ENCODE data around the gene PIGH.
A peak's percentile ranks its signal among the peaks of the same experiment; 100 is the strongest.

The PIGH gene

DNA sequence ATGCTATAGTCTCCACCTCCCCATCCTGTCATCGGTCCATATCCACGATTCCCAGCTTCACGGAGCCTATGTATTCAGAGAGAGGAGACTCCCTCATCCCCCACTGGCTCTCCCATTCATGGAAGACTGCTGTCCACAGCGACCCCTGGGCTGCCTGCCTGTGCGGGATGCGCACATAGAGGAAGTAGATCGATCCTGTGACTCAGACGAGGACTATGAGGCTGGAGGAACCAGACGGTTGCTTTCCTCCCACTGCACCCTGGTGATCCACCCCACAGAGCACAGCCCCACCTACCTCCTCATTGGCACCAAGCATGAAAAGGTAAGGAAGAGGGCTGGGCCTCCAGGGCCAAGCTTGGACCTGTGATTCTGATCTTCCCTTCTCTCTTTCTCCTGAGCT, 24.4 kb downstream of the PIGH start:
- DNase-seq (ENCODE audit: low read depth in 2 of 2) = no peak

DNA sequence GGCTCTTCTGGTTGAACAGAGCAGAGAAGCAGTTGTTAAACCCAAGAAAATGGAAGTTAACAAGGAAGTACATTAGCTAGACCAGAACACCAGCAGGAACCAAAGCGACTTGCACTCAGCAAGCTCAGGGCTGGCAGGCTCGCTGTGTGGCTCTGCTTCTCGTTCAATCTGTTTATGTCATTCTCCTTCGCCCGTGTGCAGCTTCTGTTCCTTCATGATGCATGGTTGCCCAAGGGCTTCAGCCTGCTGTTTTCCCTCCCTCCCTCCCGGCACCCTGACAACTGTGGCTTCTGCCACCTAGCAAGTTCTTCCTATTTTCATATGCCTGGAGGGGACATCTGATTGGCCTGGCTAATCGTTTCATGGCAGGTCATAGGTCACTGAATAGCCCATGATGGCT, 25.3 kb downstream of the PIGH start:
- DNase-seq (ENCODE audit: low read depth in 2 of 2) = no peak

DNA sequence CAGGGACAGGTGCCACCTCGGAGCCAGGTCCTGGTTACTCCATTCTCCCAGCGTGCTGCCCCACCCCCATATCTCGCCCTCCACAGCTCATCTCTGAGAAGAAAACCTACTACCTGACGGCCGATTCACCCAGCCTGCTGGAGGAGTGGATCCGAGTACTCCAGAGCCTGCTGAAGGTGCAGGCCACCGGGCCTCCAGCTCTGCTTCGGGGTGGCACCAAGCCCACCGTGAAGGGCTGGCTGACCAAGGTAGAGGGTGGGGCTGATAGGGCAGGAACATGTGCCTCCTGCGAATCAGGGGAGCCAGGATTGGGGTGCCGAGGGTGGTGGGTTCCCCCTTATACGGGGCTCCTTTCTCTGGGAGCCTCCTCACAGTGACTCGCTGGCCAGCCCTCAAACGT, 25.9 kb downstream of the PIGH start:
- DNase-seq (ENCODE audit: low read depth in 2 of 2) = no peak

DNA sequence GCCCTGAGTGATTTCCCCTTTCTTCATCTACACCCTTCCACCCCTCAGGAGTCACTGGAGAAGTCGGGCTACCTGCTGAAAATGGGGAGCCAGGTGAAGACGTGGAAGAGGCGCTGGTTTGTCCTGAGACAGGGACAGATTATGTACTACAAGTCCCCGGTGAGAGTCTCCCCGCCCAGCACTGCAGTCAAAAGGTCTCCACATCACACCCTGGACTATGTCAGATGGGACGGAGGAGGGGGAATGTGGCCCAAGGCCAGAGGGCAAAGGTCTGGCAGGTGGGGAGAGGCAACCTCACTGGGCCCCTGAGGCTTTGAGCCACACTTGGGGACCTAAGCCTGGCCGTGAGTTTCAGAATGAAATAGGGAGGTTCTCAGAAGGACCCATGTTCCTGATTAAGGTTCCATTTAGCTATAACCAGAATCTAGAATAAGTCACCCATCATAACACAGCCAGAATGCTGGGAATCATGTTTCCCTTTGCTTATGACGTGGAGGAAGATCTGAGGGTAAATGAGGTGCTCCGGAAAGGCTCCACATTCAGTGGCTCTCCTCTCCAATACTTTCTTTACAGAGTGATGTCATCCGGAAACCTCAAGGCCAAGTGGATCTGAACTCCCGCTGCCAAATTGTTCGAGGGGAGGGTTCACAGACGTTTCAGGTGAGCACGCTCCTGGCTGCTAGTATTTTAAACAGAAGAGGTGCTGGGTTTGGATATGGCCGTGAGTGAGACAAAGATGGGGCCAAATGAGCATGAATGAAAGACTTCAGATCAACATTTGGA, 26.6 kb downstream of the PIGH start:
- no peak for DNase-seq (ENCODE audit: low read depth in 2 of 2)

DNA sequence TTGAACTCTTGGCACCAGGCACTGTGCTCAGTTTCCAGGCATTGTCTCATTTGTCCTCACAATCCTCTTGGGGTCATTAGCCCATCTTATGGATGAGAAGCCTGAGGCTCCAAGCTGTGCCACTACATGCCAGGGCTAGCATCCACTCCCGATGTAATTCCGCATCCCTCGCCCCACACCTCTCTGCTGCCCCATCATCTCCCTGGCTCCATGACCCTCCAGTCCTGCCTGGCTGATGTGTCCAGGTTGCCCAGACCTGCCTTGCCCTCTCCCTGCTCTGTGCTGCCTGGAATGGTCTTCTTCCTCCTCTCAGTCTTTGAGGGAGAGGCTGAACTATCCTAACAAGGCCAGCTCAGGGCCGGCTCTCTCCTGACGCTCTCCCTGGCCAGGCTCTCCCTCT, 27.5 kb downstream of the PIGH start:
- DNase-seq (ENCODE audit: low read depth in 2 of 2) = no peak

DNA sequence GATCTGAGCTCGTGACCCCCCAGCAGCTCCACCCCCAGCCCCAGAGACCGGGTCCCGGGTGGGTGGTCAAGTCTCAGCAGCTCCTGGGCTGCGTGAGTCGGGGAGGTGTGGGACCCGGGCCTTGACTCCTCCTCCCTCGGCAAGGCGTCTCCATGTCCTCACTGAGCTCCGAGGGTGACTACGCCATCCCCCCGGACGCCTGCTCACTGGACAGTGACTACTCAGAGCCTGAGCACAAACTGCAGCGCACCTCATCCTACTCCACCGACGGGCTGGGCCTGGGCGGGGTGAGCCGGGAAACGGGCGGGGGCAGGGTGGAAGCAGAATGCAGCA, 28.1 kb downstream of the PIGH start:
- no peak for DNase-seq (ENCODE audit: low read depth in 2 of 2)

DNA sequence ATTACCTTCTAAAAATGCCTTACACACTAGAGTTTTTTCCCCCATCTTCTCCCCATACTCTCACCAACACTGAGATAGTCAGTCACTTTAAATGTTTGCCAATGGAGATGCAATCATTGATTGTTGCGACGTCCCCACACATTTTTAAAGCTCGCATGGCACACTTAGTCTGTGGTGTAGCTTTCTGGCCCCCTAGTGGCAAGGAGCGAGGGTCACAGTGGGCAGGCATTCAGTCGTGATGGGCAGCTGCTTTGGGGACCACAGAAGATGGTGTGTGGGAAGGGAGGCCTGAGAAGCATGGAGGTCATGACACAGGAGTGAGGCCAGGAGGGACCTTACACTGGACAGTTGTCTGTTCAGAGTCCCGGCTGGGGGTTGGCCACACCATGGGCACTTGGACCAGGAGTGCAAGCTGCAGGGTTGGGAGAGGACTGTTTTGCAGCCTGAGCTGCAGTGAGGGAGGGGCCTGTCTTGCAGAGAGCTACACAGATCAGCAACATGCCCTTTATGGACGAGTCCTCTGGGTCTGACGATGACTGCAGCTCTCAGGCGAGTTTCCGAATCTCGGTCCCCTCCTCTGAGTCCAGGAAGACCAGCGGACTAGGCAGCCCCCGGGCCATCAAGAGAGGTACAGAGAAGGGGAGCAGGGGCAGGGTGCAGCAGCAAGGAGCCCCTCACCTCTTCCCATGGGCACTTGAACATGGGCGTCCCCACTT, 28.6 kb downstream of the PIGH start:
- peak in 1 of 2 experiments; percentile 7 for DNase-seq (ENCODE audit: low read depth in 2 of 2)

DNA sequence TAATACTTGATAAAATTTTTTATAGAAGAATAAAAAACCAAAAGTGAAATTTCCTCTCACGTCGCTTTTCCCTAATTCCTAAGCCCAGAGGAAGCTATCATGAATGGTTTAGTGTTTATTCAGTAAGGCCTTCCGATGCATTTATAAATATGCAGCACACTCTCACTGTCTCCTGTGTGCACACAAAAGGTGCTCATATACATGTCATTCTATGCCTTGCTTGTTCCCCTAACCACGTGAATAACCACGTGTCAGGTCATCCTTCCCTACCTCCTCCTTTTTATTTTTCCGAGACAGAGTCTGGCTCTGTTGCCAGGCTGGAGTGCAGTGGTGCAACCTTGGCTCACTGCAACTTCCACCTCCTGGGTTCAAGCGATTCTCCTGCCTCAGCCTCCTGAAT, 29.6 kb downstream of the PIGH start:
- DNase-seq (ENCODE audit: low read depth in 2 of 2) = no peak

DNA sequence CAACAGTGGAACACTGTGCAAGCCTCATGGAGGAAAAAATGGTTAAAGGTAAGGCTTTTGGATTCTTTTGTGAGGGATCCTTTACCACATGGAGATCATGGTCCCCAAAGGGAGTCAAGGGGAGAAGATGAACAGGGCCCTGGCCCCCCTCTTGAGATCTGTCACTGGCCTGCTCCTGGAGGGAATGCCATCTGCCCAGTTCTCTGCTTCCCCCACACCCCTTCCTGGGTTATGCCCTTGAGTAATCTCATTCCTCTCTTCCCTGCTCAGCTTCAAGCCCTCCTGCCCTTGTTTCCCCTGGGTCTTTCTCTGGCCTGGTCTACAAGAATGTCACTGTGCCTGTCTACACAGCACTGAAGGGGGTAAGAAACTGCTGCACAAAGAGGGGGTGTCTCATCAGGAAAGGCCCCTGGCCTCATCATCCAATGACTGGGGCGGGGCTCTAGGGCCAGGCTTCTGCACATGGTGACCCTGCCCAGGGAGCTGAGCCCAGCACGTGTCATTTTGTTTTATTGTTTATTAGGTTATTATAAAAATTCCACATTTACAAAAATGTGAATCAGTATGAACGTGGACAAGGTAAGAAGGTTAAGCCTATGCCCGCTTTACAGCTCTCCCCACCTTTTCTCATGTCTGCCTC, 30.3 kb downstream of the PIGH start:
- no peak for DNase-seq (ENCODE audit: low read depth in 2 of 2)

DNA sequence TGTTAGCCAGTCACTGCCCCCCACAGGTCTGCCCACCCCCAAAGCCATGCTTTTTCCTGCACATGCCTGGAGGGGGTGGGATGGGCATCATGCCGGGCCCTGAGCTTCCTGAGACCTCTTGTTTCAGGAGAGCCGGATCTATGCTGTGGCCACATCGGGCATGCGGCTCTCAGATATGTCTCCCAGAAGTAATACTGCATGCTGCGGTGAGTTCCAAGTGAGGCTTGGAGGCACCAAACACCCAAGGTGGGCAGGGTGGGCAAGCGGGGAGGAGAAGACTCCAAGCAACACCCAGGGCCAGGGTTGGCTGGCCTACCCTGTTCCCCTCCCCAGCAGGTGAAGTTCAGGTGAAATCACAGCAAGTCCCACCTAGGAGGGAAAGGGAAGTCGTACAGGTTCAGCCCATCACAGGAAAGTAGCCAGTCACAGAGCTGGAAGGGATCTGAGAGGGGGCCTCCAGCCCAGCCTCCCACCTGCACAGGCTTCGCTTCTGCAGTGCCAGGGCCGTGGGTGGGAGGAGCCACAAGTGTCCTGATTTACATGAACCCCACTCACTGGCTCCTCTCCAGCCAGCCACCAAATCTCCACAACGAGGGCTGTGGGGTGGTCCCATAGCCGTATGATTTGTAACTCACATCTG, 30.9 kb downstream of the PIGH start:
- no peak for DNase-seq (ENCODE audit: low read depth in 2 of 2)

DNA sequence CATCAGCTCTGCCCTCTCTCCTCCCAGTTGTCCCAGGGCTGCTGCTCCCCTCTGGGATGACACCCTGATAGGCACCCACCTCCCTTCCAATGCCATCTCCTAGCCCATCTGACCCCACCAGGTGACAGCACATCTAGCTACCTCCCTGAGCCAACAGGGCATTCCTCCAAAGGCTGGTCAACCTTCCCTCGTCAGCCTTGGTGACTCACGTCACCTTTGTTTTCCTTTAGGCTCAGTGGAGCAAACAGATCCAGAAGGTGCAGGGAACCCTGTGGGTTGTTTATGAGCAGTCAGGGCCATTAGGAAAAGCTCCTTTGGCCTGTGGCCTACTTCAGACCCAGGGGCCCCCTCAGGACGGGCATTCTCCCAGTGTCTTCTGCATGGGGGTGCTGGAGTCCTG, 32.4 kb downstream of the PIGH start:
- DNase-seq (ENCODE audit: low read depth in 2 of 2) = no peak

DNA sequence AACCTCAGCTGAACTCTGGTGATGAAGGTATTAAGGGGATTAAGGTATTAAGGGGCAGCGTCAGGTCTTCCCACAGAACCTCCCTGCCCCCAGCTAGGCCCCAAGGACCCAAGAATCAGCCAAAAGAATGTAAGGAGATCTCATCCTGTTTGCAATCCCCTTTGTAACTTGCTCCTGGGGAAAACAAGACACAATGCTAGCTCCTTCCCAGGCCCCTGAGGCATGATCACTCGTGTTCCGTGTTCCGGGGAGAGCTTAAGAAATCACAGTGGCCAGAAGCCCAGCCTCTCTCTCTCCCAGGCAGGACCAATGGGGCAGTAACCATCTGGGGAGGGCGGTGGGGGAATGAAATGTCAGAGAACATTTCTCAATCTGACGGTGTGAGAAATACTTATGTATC, 33.2 kb downstream of the PIGH start:
- no peak for DNase-seq (ENCODE audit: low read depth in 2 of 2)

DNA sequence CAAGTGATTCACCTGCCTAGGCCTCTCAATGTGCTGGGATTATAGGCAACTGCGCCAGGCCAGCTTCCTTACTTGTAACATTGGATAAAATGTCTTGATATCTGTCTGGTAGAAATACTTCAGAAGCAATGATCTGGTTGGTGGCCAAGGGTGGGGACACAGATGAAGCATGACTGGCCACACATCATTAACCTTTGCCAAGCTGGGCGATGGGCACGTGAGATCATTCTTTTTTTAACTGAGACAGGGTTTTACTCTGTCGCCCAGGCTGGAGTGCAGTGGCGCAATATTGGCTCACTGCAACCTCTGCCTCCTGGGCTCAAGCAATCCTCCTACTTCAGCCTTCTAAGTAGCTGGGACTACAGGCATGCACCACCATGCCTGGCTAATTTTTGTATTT, 35.8 kb downstream of the PIGH start:
- no peak for DNase-seq (ENCODE audit: low read depth in 2 of 2)

DNA sequence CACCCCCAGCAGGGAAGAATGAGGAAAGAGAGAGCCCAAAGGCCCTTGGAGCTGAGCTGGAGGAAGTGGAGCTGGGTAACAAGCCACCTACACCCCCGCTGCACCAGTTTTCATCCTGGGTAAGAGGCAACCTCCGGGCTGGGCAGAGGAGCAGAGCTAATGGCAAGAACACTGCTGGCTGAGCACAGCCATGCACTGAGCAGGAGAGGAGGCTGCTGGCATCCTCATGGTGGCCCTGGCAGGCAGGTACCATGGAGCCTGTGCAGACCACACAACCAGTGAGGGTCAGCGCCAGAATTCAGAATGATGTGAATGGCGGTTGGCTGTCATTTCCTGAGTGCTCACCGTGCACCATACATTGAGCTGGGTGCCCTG, 37.3 kb downstream of the PIGH start:
- DNase-seq (ENCODE audit: low read depth in 2 of 2) = no peak

DNA sequence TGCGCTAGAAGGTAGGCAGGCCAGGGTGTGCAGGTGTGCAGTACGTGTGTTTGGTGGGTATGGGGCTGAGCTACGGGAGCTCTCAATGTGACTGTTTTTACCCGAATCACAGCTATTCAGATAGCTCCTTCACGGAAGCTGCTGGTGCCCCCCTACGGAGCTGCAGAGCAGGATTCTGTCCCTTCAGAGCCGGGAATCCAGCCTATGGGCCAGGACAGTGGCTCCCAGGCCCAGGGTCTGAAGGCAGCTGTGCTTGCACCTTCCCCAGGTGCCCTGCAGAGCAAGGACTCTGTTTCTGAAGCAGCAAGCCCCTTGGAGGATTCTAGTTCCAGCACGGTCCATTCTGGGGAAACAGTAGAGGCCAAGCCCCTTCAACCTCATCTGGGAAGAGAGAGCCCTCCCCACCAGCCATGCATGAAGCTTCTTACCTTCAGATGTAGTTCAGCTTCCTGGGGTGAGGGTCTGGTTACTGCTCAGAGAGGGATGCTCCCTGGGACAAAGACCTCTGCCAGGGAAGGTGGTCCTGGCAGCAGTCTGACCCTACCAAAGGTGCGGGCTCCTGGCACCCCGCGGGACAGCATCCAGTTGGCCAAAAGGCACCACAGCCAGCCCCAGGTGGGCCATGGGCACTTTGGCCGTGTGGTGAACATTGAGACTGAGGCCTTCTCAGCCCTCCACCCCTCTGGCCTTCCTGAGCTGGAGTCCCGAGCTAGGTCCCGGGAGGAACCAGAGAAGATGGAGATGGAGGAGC, 37.9 kb downstream of the PIGH start:
- no peak for DNase-seq (ENCODE audit: low read depth in 2 of 2)

DNA sequence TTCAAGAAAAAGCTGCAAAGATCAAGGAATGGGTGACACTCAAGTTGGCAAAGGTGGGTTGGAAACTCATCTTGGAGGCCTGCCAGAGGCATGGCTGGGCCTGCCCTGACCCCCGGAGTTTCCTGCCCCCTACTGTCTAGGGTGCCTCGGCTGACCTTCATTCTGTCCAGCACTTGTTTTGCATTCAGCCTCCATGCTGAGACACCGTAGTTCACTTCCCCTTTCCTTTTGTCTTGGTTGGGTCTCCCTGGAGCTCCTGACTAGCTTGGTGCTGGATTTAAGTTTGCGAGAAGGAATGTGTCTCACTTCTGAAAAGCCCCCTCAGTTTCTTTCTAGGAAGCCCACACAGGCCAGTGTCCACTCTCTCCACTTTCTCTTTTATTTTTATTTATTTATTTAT, 40.4 kb downstream of the PIGH start:
- no peak for DNase-seq (ENCODE audit: low read depth in 2 of 2)

DNA sequence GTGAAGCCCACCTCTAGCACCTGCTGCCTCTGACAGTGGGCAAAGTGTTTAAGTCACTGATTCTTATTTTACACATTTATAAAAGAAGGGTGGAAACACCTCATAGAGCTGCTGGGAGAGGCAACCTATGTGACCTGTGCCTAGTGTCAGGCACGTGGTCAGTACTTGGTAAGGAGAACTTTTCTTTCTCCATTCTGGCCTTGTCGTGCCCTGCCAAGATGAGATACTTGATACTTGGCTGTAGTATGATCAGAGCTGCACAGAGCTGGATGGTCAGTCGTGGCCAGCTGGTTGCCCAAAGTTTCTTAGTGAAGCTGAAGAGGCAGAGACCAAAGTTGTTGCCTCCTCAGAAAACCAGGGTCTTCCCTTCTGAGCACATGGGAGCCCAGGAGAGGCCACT, 42.4 kb downstream of the PIGH start:
- no peak for DNase-seq (ENCODE audit: low read depth in 2 of 2)

DNA sequence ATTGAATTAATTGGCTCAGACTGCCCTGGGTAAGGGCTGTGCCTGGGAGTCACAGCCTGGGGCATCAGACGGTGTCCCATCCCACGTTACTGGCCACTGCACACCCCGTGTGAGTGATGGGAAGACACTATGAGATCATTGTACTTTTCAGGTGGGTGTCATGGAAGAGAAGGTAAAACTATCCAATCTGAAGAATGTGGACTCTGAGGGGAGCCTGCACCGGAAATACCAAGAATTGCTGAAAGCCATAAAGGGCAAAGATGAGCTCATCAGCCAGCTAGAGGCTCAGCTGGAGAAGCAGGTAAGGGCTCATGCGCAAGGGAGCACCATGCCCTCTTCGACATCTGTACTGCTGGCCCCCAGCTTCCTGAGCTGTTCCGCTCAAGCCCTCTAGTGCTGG, 43.0 kb downstream of the PIGH start:
- no peak for DNase-seq (ENCODE audit: low read depth in 2 of 2)

DNA sequence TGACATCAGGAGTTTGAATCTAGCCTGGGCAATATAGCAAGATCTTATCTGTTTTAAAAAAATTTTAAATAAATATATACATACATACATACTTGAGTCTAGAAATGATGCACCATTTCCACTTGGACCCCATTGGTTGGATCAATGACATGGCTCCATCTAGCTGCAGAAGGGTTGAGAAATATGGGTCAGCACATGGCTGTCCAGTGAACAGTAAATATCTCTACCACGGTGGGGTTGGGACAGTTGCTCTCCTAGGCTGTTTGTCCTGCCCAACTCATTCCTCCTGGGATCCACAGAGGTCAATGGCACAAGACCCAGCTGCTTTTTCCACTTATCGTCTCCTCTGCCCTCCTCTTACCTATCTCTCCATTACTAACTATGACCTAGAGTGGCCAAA, 43.4 kb downstream of the PIGH start:
- DNase-seq (ENCODE audit: low read depth in 2 of 2) = no peak

DNA sequence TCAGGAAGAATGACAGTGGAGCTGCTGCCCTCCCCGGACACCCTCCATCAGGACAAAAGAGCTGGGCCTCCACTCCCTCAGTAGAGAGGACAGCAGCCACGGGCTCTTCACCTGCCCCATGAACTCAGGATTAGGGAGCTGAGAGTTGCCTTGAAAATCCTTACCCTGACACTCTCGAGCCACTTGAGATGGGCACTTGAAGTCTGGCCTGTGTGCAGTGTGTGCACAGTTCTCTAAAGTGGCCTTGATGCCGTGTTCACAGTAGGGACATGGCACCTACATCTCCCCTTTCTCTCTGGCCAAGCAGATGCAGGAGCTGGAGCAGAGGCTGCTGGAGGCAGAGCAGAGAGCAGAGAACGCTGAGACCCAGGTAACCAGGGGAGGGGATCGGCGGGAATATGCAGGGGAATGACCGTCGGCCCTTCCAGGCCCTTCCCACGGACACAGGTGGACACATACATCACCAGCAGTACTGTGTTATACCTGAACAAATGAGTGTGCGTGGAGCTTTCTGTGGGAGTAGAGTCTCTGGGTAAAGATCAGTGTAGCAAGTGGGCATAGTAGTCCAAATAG, 44.5 kb downstream of the PIGH start:
- DNase-seq (ENCODE audit: low read depth in 2 of 2) = no peak

DNA sequence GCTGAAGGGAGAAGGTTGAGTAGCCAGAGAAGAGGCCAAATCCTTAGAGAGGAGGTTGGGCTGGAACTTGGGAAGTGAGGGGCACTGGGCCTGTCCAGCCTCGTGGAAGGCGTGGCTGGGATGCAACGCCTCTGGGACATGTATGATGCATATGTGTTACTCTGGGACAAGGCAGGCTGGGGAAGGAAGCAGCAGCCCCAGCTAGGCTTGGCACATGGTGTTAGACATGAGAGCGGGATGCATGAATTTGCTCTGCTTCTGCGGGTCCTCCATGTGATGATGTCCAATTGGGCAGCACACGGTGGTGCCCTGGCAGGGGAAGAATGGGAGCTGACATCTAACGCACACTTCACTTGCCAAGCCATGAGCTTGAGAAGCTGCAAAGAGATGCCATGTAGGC, 45.7 kb downstream of the PIGH start:
- no peak for DNase-seq (ENCODE audit: low read depth in 2 of 2)

DNA sequence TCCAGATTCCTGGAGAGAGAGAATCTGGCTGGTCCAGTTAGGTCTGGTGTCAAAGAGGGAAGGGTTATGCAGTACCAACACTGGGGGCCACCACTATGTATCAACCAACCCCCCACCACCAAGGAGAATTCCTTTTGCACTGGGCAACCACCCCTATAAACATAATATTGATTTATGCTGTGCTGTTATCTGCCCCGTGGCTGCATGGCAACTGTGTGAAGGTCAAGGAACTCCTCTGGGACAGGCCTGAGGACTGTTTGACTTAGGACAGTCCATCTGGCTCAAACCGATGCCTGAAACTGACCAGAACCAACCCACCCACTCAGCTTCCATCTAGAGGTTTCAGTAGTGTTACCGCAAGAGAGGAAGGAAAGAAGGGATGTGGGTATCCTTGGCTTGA, 46.5 kb downstream of the PIGH start:
- DNase-seq (ENCODE audit: low read depth in 2 of 2) = no peak

All from fibroblast of skin of left biceps (primary cell).